Measurements from ENCODE around the gene IL17RB.

IL17RB gene

DNA sequence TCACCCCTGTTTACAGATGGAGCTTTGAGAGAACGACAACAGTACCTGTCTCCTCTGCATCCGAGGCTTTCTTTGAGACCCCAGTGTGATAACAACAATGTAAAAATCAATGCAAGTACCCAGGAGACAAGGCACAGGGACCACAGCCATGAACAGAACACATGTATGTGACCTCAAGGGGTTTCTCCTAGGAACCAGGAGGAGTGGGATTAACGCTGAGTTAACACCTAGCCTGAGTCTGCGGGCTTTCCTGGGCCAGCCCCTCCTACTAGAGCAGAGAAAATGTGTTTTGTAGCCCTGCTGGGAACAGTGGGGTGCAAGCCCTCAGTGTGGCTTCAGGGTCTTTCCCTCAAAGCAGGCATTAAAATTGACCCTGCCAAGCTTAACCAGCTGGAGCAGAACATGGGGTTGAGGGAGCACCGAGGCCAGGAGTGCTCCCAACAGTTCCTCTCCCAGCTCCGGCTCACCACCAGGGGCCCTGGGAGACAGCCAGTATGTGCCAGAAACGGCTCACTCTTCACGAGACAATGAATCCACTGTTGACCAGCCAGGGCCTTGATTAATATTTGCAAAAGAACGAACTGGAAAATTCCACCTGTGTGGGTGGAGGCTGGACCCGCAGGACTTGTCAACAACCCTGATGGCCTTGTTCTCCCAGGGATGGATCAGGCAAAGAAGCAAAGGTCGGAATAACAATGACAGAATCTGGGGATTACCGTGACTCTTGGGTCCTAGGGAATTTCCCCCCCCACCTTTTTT lies 3.8 kb upstream of the IL17RB start:
- no peaks in the 10 kb centered on the region for H3K9me3 ChIP-seq (ENCODE audit: control insufficient read depth in 2 of 2, low read length in 2 of 2)
- H3K9ac ChIP-seq (ENCODE audit: low read depth in 1 of 2, low read length in 2 of 2) = peak overlapping the region; percentile 32 to 50
- peaks cover 0 to 8% of the 10 kb centered on the region in 2 donors for H3K36me3 ChIP-seq (ENCODE audit: control insufficient read depth in 2 of 2, insufficient read depth in 2 of 2, low read length in 2 of 2)
- peak overlapping the region in 1 of 2 donors; percentile 7 for H3K4me3 ChIP-seq (ENCODE audit: low read length in 2 of 2)
- peak overlapping the region; percentile 79 to 92 for H3K27ac ChIP-seq (ENCODE audit: low read depth in 2 of 2, low read length in 2 of 2)
- peaks cover 30 to 41% of the 10 kb centered on the region in 2 donors for H3K4me1 ChIP-seq (ENCODE audit: control insufficient read depth in 2 of 2, insufficient read depth in 2 of 2, low read length in 2 of 2)
- H3K27me3 ChIP-seq (ENCODE audit: control insufficient read depth in 2 of 2, insufficient read depth in 2 of 2, low read length in 2 of 2) = peaks cover 0 to 3% of the 10 kb centered on the region in 2 donors

DNA sequence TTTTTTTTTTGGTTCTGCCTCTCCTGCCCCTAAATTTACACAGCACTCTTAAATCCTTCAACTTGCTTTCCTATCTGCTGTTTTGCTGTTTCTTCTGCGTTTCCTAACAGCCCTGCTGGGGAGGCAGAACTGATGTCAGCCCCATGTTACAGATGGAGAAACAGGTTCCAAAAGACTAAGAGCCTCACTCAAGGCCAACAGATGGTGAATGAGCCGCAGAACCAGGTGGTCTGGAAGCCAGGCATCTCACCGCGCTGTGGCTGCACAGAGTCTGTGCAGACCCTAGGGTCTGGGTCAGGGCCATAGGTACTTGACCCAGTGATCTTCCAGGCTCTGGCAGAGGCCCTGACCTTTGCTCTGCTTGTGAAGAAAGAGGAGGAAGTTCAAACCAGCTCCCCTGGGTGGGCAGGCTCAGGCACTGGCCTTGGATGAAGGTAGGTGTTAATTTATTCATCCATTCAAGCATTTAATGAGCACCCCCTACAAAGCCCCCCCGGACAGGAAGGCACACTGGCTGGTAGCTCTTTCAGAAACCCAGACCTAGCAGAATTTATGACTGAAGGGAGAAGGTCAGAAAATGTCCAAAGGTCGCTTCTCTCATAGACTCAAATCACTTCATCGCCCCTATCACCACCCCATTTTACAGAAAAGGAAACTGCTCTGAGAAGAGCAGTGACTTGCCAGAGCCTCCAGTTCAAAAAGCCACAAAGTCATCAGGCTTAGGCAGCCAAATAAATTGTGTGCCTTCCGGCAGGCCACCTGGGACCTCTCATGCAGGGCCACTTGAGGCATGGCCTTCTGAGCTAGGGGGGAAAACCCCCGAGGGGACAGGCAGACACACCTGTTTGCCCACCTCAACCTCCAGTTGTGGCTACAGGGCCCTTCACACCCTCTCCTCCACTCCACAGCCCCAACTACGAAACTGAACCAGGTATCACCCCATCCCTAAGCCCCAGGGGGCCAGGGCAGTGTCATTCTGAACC lies 2.9 kb upstream of the IL17RB start:
- peaks cover 0 to 8% of the 10 kb centered on the region in 2 donors for H3K36me3 ChIP-seq (ENCODE audit: control insufficient read depth in 2 of 2, insufficient read depth in 2 of 2, low read length in 2 of 2)
- peaks cover 30 to 41% of the 10 kb centered on the region in 2 donors for H3K4me1 ChIP-seq (ENCODE audit: control insufficient read depth in 2 of 2, insufficient read depth in 2 of 2, low read length in 2 of 2)
- H3K4me3 ChIP-seq (ENCODE audit: low read length in 2 of 2) = peak overlapping the region; percentile 32 to 44
- H3K27ac ChIP-seq (ENCODE audit: low read depth in 2 of 2, low read length in 2 of 2) = peak overlapping the region; percentile 79 to 92
- H3K27me3 ChIP-seq (ENCODE audit: control insufficient read depth in 2 of 2, insufficient read depth in 2 of 2, low read length in 2 of 2) = peaks cover 0 to 3% of the 10 kb centered on the region in 2 donors
- no peaks in the 10 kb centered on the region for H3K9me3 ChIP-seq (ENCODE audit: control insufficient read depth in 2 of 2, low read length in 2 of 2)
- peak overlapping the region; percentile 14 to 81 for H3K9ac ChIP-seq (ENCODE audit: low read depth in 1 of 2, low read length in 2 of 2)

DNA sequence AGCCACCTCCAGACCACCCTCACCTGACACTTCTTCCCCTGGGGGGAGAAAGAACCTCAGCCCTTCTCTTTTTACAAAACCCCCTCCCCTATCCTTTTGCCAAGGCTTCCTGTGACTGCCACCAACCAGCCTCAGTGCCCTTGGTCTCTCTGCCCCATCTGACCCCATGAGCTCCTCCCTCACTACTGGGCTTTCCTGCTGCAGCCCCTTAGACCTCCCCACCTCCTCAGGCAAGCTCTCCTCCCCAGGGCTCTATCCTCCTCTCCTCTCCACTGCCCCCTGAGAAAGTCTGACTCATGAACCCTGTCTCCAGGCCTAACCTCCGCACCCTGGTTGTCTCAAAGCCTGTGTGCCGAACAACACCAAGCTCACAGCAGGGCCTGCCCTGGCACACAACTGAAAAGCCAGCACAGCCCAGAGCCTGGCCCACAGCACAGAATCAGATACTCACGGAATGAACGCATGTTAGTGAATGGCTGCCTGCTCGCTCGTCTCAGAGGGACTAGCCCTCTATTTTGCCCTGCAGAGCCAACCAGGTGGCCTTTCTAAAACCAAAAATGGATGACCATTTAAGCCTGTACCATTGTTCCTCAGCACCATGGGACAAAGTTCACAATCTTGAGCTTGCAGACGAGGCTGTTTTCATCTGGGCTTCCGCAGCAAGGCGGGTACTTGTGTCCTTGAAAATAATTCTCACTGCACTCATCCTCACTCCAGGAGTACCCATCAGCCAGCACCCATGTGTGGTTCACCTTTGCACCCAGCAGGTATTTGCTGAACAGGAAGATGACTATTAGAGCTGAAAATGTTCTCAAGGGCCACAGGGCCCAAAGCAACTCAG lies 1.9 kb upstream of the IL17RB start:
- Histone ChIP-seq H3K4me3 (ENCODE audit: low read length in 2 of 2) (peak overlapping the region; percentile 65 to 76), H3K36me3 (ENCODE audit: control insufficient read depth in 2 of 2, insufficient read depth in 2 of 2, low read length in 2 of 2) (peaks cover 0 to 3% of the 10 kb centered on the region in 2 donors), H3K27ac (ENCODE audit: low read depth in 2 of 2, low read length in 2 of 2) (peak overlapping the region; percentile 79 to 92), H3K4me1 (ENCODE audit: control insufficient read depth in 2 of 2, insufficient read depth in 2 of 2, low read length in 2 of 2) (peaks cover 30 to 41% of the 10 kb centered on the region in 2 donors), H3K9me3 (ENCODE audit: control insufficient read depth in 2 of 2, low read length in 2 of 2) (no peaks in the 10 kb centered on the region), H3K9ac (ENCODE audit: low read depth in 1 of 2, low read length in 2 of 2) (peak overlapping the region; percentile 52 to 81), H3K27me3 (ENCODE audit: control insufficient read depth in 2 of 2, insufficient read depth in 2 of 2, low read length in 2 of 2) (peaks cover 0 to 3% of the 10 kb centered on the region in 2 donors)

DNA sequence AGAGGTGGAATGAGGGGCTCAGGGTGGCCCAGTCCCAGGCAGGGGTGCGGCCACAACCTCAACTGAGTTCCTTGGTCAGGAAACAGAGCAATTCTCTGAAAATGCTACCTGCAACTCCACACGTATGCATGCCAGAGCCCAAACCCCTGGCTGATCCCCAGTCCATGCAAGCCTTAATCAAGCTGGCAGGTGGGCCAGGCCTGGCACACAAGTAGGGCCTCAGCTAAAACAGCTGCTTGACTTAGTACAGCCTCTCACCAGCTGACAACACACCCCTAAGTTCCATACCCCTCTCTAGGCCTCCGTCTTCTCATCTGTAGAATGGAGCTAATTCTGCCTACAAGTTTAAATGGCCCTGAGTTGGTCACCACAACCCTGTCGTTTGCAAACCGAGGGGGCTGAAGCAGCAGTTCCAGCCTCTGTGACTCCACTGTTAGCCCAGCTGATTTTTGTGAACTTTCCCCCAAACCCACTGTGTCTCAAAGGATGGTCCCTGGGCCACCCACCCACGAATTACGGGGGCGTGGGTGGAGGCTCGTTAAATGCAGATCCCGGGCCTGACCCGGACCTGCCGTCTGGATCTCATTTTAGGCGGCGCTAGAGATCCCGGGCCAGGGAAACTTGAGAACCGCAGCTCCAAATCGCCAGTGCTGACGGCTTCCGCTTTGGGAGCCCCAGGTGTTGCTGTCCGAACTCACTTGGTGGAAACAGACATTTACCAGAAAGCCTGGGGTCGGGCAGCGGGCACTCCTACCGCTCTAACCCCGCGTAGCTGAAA lies 1.1 kb upstream of the IL17RB start:
- Histone ChIP-seq H3K27me3 (ENCODE audit: control insufficient read depth in 2 of 2, insufficient read depth in 2 of 2, low read length in 2 of 2) (peaks cover 0 to 3% of the 10 kb centered on the region in 2 donors), H3K4me3 (ENCODE audit: low read length in 2 of 2) (peak overlapping the region; percentile 65 to 76), H3K36me3 (ENCODE audit: control insufficient read depth in 2 of 2, insufficient read depth in 2 of 2, low read length in 2 of 2) (no peaks in the 10 kb centered on the region), H3K9ac (ENCODE audit: low read depth in 1 of 2, low read length in 2 of 2) (peak overlapping the region; percentile 52 to 81), H3K9me3 (ENCODE audit: control insufficient read depth in 2 of 2, low read length in 2 of 2) (no peaks in the 10 kb centered on the region), H3K4me1 (ENCODE audit: control insufficient read depth in 2 of 2, insufficient read depth in 2 of 2, low read length in 2 of 2) (peaks cover 30 to 41% of the 10 kb centered on the region in 2 donors), H3K27ac (ENCODE audit: low read depth in 2 of 2, low read length in 2 of 2) (peak overlapping the region; percentile 79 to 92)

DNA sequence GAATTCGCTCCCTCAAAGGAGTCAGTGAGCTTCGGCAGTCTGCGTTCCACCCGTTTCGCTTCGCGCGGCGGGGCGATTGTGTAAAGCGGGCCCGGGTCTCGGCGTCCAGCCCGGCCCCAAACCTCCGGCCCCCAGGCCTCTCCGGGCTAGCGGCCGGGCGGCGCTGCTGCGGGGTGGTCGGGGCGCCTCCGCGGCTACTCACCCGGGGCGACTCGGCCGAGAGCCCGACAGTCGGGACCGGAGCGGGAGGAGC lies 561 bp upstream of the IL17RB start:
- Histone ChIP-seq H3K9ac (ENCODE audit: low read depth in 1 of 2, low read length in 2 of 2) (peak overlapping the region in 1 of 2 donors; percentile 81), H3K4me3 (ENCODE audit: low read length in 2 of 2) (peak overlapping the region; percentile 65 to 76), H3K27ac (ENCODE audit: low read depth in 2 of 2, low read length in 2 of 2) (peak overlapping the region; percentile 79 to 92), H3K36me3 (ENCODE audit: control insufficient read depth in 2 of 2, insufficient read depth in 2 of 2, low read length in 2 of 2) (no peaks in the 10 kb centered on the region), H3K27me3 (ENCODE audit: control insufficient read depth in 2 of 2, insufficient read depth in 2 of 2, low read length in 2 of 2) (peaks cover 0 to 3% of the 10 kb centered on the region in 2 donors), H3K9me3 (ENCODE audit: control insufficient read depth in 2 of 2, low read length in 2 of 2) (no peaks in the 10 kb centered on the region), H3K4me1 (ENCODE audit: control insufficient read depth in 2 of 2, insufficient read depth in 2 of 2, low read length in 2 of 2) (peaks cover 30 to 41% of the 10 kb centered on the region in 2 donors)

DNA sequence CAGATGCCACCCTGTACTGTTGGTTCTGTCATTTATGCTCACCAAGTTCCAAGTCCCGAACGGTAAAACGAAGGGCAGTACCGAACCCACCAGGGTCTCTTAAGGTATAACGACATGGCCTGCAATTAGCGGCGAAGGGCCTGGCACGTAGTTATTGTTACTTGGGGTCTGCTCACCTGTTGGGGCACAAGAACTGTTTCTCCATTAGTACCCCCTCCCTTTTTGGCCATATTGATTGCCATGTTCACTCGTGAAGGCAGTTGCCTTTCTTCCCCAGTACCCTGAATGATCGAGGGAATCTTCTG lies 435 bp downstream of the IL17RB start:
- H3K27ac ChIP-seq (ENCODE audit: low read depth in 2 of 2, low read length in 2 of 2) = no peak overlapping the region
- peak overlapping the region; percentile 65 to 76 for H3K4me3 ChIP-seq (ENCODE audit: low read length in 2 of 2)
- H3K9ac ChIP-seq (ENCODE audit: low read depth in 1 of 2, low read length in 2 of 2) = peak overlapping the region; percentile 24 to 81
- H3K27me3 ChIP-seq (ENCODE audit: control insufficient read depth in 2 of 2, insufficient read depth in 2 of 2, low read length in 2 of 2) = peaks cover 0 to 3% of the 10 kb centered on the region in 2 donors
- no peaks in the 10 kb centered on the region for H3K36me3 ChIP-seq (ENCODE audit: control insufficient read depth in 2 of 2, insufficient read depth in 2 of 2, low read length in 2 of 2)
- H3K9me3 ChIP-seq (ENCODE audit: control insufficient read depth in 2 of 2, low read length in 2 of 2) = no peaks in the 10 kb centered on the region
- H3K4me1 ChIP-seq (ENCODE audit: control insufficient read depth in 2 of 2, insufficient read depth in 2 of 2, low read length in 2 of 2) = peaks cover 30 to 35% of the 10 kb centered on the region in 2 donors

DNA sequence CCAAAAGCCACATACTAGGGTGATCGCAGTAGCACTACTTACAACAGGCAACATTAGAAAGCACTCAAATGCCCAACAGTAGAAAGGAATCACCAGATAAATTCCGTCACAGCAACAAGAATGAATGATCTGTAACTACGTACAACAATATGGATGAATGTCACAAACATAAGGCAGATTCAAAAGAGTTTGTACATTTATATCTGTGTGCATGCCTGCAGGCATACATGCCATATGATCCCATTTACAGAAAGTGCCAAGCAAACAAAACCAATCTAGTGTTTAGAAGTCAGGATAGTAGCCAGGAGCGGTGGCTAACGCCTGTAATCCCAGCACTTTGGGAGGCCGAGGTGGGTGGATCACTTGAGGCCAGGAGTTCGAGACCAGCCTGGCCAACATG lies 3.5 kb downstream of the IL17RB start:
- H3K36me3 ChIP-seq (ENCODE audit: control insufficient read depth in 2 of 2, insufficient read depth in 2 of 2, low read length in 2 of 2) = no peaks in the 10 kb centered on the region
- no peak overlapping the region for H3K9ac ChIP-seq (ENCODE audit: low read depth in 1 of 2, low read length in 2 of 2)
- no peaks in the 10 kb centered on the region for H3K9me3 ChIP-seq (ENCODE audit: control insufficient read depth in 2 of 2, low read length in 2 of 2)
- H3K27me3 ChIP-seq (ENCODE audit: control insufficient read depth in 2 of 2, insufficient read depth in 2 of 2, low read length in 2 of 2) = peaks cover 0 to 3% of the 10 kb centered on the region in 2 donors
- H3K27ac ChIP-seq (ENCODE audit: low read depth in 2 of 2, low read length in 2 of 2) = no peak overlapping the region
- no peak overlapping the region for H3K4me3 ChIP-seq (ENCODE audit: low read length in 2 of 2)
- H3K4me1 ChIP-seq (ENCODE audit: control insufficient read depth in 2 of 2, insufficient read depth in 2 of 2, low read length in 2 of 2) = peaks cover 11% of the 10 kb centered on the region in 2 donors

DNA sequence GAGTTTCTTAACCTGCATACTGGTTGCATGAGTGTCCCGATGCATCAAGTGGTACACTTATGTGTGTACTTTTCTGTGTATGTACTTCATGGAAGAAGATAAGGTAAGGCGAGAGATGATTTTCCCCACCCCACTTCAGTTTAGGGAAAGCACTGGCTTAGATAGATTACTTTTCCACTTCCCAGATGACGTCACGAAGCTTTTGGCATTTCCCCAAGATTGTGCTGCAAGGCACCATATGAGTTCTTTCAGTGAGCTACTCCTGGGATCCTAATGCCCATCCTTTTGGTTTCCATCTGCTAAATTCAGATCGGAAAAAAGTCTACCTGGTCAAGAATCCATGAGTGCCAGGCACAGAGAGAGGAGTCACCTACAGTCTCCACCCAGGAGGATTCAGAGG lies 4.5 kb downstream of the IL17RB start:
- no peaks in the 10 kb centered on the region for H3K9me3 ChIP-seq (ENCODE audit: control insufficient read depth in 2 of 2, low read length in 2 of 2)
- H3K27me3 ChIP-seq (ENCODE audit: control insufficient read depth in 2 of 2, insufficient read depth in 2 of 2, low read length in 2 of 2) = peaks cover 0 to 3% of the 10 kb centered on the region in 2 donors
- H3K4me3 ChIP-seq (ENCODE audit: low read length in 2 of 2) = no peak overlapping the region
- peaks cover 5% of the 10 kb centered on the region in 2 donors for H3K4me1 ChIP-seq (ENCODE audit: control insufficient read depth in 2 of 2, insufficient read depth in 2 of 2, low read length in 2 of 2)
- H3K36me3 ChIP-seq (ENCODE audit: control insufficient read depth in 2 of 2, insufficient read depth in 2 of 2, low read length in 2 of 2) = no peaks in the 10 kb centered on the region
- H3K9ac ChIP-seq (ENCODE audit: low read depth in 1 of 2, low read length in 2 of 2) = no peak overlapping the region
- no peak overlapping the region for H3K27ac ChIP-seq (ENCODE audit: low read depth in 2 of 2, low read length in 2 of 2)

DNA sequence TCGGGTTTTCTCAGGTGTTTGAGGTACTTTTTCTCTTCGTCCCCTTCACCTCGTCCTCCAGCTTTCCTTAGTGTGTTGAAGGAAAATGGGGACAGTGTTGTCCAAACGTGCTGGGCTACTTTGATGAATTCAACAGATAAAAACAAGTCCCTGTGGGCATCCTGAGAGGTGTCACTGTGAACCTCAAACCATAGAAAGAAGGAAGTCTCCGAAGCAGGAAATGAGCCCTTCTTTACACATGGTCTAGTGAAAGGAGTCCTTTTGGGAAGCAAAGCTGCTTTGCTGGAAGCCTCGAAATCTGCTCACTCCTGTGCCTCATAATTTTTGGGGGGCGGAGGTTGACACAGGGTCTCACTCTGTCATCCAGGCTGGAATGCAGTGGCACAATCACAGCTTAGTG lies 10.6 kb downstream of the IL17RB start:
- Histone ChIP-seq H3K9me3 (ENCODE audit: control insufficient read depth in 2 of 2, low read length in 2 of 2) (no peaks in the 10 kb centered on the region), H3K9ac (ENCODE audit: low read depth in 1 of 2, low read length in 2 of 2) (no peak overlapping the region), H3K36me3 (ENCODE audit: control insufficient read depth in 2 of 2, insufficient read depth in 2 of 2, low read length in 2 of 2) (peaks cover 10 to 18% of the 10 kb centered on the region in 2 donors), H3K27me3 (ENCODE audit: control insufficient read depth in 2 of 2, insufficient read depth in 2 of 2, low read length in 2 of 2) (no peaks in the 10 kb centered on the region), H3K4me3 (ENCODE audit: low read length in 2 of 2) (no peak overlapping the region), H3K27ac (ENCODE audit: low read depth in 2 of 2, low read length in 2 of 2) (no peak overlapping the region), H3K4me1 (ENCODE audit: control insufficient read depth in 2 of 2, insufficient read depth in 2 of 2, low read length in 2 of 2) (no peaks in the 10 kb centered on the region)

All from mucosa of rectum (tissue), 2 donors.